Mucosa of descending colon (tissue), 3 donors: Measurements from ENCODE around the gene PTGFRN. TPM values are rescaled to one million over a fixed set of nuclear protein-coding genes. Genes with fewer than 3 reads are reported as not detected.
A peak's percentile ranks its signal among the peaks of the same experiment; 100 is the strongest.
"Not testable (repeated sequence)": the region's sequence is repeated elsewhere in the genome, so short reads cannot be mapped to it uniquely, and the experiment has no call there.

Experiments
- ATAC-seq: fragments of 200-7000 bp; cut with Tn5 transposase; one replicate; pipeline ENCODE4 v1.9.1; 2020; ENCODE audit warnings: mild to moderate bottlenecking, moderate library complexity
- DNase-seq, 3 donors: peaks; one replicate each; pipeline ENCODE4 v3.0.0-alpha.2; 2020
- H3K36me3 ChIP-seq: fragments of 200-600 bp; one replicate; pipeline ENCODE4 v1.8.0; 2021; ENCODE audit warnings: low read depth, mild to moderate bottlenecking
- H3K4me1 ChIP-seq: fragments of 200-600 bp; one replicate; pipeline ENCODE4 v1.8.0; 2021; ENCODE audit warnings: low read depth, mild to moderate bottlenecking
- H3K4me3 ChIP-seq: fragments of 200-600 bp; one replicate; pipeline ENCODE4 v1.8.0; 2021; ENCODE audit warnings: mild to moderate bottlenecking
- H3K9me3 ChIP-seq: fragments of 200-600 bp; one replicate; pipeline ENCODE4 v1.8.0; 2021; ENCODE audit warnings: mild to moderate bottlenecking
- intact Hi-C, 2 donors: fragments of 100-400 bp; cut with DNase I in 1 of 2; cut with micrococcal nuclease in 1 of 2; formaldehyde crosslinking; loops; one replicate each; pipeline versions ENCODE4 v1.11.0 to v1.11.1; 2022; cut with DNase I, micrococcal nuclease
- total RNA-seq, 3 donors: library from RNA; stranded (reverse); fragmentation: NEBNext Ultra II Directional in 2 of 3; extraction: Animal tissue kit (Norgen Biotek cat#: 25700) in 2 of 3; gene quantifications; one replicate each; pipeline versions ENCODE4 v1.2.1 to v1.2.4, GENCODE V29; 2021 to 2023
- TF ChIP-seq, protein P1 (sequence below): fragments of 200-600 bp; IDR thresholded peaks from one replicate; pipeline ENCODE4 v1.8.0; 2022; ENCODE audit warnings: antibody characterized with exemption, mild to moderate bottlenecking
- donor health status: DM: no; HTN: no; CAD: no; lungs with moderate emphysema.
- donor health status: DM: no; HTN: no; CAD: no.
- donor health status: DM: no; HTN: yes; CAD: no.

Gene PTGFRN
- total RNA-seq, 3 donors from 2014 or later: 74.4 to 185 (median 84.4) TPM

DNA sequence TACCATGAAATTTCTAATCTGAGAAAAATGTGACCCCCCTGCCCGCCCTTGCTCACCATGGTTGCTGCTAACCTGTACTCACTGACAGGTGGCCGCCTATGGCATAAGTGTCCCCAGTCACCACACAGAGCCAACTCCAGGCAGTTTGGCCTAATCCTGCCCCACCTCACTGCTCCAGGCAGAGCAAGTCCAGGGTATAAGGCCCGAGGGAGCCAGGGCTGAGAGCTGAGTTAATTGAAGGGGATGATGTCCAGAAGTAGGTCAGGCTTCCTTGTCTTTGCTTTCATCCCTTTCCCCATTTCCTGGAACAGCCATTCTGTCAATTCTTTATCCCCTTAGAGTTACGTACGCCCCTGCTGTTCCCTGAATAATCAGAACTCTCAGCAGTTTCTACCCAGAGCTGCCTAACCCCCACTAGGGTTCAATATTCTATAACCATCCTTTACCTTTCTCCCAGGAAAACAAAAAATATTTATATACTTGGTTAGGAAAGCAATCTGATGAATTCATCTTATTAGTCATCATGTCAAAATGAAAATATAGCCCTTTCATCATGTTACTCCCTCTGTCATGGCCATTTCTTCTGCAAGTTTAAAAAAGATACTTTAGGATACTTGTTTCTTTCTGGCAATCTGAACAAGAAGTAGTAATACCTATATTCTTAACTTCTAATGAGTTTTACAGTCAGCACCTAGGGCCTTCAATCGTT is 62.4 kb downstream of the PTGFRN start:
- Histone ChIP-seq H3K4me3 (no peak overlapping the region), H3K9me3 (no peaks in the 10 kb centered on the region), H3K4me1 (no peaks in the 10 kb centered on the region), H3K36me3 (no peaks in the 10 kb centered on the region)
- ATAC-seq (no peak), DNase-seq (no peak)
- TF ChIP-seq, protein P1, sequence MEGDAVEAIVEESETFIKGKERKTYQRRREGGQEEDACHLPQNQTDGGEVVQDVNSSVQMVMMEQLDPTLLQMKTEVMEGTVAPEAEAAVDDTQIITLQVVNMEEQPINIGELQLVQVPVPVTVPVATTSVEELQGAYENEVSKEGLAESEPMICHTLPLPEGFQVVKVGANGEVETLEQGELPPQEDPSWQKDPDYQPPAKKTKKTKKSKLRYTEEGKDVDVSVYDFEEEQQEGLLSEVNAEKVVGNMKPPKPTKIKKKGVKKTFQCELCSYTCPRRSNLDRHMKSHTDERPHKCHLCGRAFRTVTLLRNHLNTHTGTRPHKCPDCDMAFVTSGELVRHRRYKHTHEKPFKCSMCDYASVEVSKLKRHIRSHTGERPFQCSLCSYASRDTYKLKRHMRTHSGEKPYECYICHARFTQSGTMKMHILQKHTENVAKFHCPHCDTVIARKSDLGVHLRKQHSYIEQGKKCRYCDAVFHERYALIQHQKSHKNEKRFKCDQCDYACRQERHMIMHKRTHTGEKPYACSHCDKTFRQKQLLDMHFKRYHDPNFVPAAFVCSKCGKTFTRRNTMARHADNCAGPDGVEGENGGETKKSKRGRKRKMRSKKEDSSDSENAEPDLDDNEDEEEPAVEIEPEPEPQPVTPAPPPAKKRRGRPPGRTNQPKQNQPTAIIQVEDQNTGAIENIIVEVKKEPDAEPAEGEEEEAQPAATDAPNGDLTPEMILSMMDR: no peak
- intact Hi-C loops: no loop called here

DNA sequence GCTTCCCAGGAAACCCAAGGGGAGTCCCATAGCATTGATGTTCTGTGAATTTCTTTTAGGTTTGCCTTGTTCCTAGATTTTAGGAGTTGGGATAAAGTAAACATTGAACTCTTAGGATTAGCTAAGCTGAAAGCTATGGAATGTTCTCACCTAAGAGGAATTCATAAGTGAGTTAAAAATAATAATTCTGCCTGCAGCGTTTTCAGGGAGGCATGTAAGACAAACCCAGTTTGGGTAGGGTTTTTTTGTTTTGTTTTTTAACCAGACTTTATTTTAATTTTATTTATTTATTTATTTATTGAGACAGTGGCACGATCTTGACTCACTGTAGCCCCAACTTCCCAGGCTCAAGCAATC is 62.9 kb downstream of the PTGFRN start:
- intact Hi-C loops: no loop called here
- TF ChIP-seq, protein P1: no peak
- DNase-seq (no peak), ATAC-seq (no peak)
- Histone ChIP-seq H3K4me1 (no peaks in the 10 kb centered on the region), H3K36me3 (no peaks in the 10 kb centered on the region), H3K9me3 (no peaks in the 10 kb centered on the region), H3K4me3 (no peak overlapping the region)

DNA sequence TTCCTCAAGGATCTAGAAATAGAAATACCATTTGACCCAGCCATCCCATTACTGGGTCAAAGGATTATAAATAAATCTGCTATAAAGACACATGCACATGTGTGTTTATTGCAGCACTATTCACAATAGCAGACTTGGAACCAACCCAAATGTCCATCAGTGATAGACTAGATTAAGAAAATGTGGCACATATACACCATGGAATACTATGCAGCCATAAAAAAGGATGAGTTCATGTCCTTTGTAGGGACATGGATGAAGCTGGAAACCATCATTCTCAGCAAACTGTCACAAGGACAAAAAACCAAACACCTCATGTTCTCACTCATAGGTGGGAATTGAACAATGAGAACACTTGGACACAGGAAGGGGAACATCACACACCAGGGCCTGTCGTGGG is 70.6 kb downstream of the PTGFRN start:
- DNase-seq, H3K36me3 ChIP-seq, ATAC-seq, H3K9me3 ChIP-seq, H3K4me3 ChIP-seq, intact Hi-C loops: not testable (repeated sequence)
- H3K4me1 ChIP-seq: peaks cover 12% of the 10 kb centered on the region

DNA sequence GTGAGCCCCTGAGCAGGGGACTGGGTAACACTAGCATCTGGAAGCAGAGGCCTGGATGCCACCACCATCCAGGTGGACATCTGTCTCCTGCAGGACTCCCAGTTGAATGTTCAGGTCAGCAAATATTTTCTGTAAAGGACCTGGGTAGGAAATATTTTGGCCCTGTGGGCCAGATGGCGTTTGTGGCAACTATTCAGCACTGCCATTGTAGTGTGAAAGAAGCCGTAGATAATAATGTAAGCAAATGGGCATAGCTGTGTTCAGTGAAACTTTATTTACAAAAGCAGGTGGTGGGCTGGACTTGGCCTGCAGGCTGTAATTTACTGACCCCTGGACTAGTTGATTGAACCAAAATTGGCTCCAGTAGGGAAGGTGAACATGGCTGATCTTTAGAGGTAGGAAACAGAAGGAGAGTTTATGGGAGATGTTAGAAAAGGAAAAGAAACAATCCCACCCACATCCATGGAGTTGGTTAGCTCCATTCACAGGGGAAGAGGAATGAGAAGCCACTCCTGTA is 71.9 kb downstream of the PTGFRN start:
- H3K4me1 ChIP-seq: peaks cover 12% of the 10 kb centered on the region
- H3K36me3 ChIP-seq: no peaks in the 10 kb centered on the region
- no peak overlapping the region for H3K4me3 ChIP-seq
- ATAC-seq (no peak), DNase-seq (no peak)
- TF ChIP-seq, protein P1: no peak
- intact Hi-C loops: no loop called here
- H3K9me3 ChIP-seq: no peaks in the 10 kb centered on the region

DNA sequence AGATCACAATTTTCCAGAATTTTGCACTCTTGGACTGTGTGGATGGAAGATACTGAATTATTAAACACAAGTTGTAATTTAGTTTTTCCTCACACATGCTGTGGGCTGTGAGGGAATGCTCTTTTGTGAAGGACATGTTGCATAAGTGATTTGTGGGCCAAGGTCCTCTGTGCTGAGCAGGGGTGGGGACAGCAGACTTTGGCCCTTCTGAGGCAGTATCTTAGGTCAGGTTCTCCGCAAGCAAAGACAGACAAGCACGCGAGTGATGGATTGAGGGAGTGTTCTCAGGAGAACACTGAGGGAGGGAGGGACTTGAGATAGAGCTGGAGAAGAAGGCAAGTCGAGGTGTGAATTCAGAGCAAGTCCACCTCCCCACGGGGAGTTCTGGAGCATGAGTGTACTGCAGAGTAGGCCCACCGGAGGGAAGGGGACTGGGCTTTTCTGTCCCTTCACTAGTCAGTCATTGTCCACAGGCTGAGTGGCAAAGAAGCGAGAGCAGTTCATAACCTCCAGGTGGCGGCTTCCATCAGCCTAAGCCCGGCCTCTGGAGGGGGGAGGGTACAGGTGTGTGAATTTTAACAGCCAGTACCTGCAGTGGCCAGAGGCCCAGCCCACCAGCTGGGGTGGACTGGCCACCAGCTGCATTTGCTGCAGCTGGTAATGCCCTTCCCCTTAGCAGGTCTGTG is 72.7 kb downstream of the PTGFRN start:
- TF ChIP-seq, protein P1: no peak
- Histone ChIP-seq H3K36me3 (no peaks in the 10 kb centered on the region), H3K9me3 (no peaks in the 10 kb centered on the region), H3K4me3 (no peak overlapping the region), H3K4me1 (peaks cover 12% of the 10 kb centered on the region)
- DNase-seq (peak in 2 of 3 donors; percentile 62 to 72), ATAC-seq (peak; percentile 93)
- intact Hi-C loops: no loop called here

DNA sequence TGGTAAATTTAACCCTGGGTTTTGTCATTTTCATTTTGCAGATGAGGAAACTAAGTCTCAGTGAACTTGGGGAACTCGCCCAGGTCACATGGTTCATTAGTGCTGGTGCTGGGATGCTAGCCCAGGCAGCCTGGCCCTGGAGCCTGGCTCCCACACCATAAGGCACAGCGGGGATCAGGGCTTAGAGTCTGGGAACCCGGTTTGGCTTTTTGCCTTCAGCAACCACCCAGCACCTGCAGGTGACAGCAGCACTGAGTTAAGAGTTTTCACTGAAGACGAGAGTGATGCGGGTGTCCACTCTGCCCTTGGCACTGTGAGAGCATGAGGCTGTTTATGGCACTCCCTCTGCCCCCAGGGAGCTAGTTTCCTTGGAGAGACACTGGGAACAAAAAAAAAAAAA is 73.4 kb downstream of the PTGFRN start:
- ATAC-seq: no peak
- H3K36me3 ChIP-seq: no peaks in the 10 kb centered on the region
- H3K9me3 ChIP-seq: no peaks in the 10 kb centered on the region
- no peak for DNase-seq
- intact Hi-C loops: no loop called here
- TF ChIP-seq, protein P1: no peak
- peaks cover 12% of the 10 kb centered on the region for H3K4me1 ChIP-seq
- H3K4me3 ChIP-seq: no peak overlapping the region
